IMR-90 (cell line): Measurements from ENCODE around the gene IL17REL. TPM values are rescaled to one million over a fixed set of nuclear protein-coding genes. Genes with fewer than 3 reads are reported as not detected.

Source experiments
- ATAC-seq: fragments of 200-7000 bp; cut with Tn5 transposase; 2 replicates; pipeline ENCODE4 v1.9.1; 2020; ENCODE audit warnings: low read depth, mild to moderate bottlenecking, moderate library complexity
- BruUV-seq: library from RNA; stranded (reverse); fragments of 400-500 nt; replicated peaks from 2 replicates; lab custom pipeline; 2021; lab: Mats Ljungman, UMichigan
- CTCF ChIA-PET: fragments of 300-600 bp; formaldehyde crosslinking; extraction: SDS; loops from one replicate; lab custom pipeline; 2021; ENCODE audit warnings: antibody characterized with exemption; lab: Yijun Ruan, JAX
- POLR2A ChIA-PET: fragments of 300-600 bp; sonication (Branson Sonifier 250); formaldehyde crosslinking; loops from one replicate; lab custom pipeline; 2022; ENCODE audit warnings: antibody characterized with exemption; ENCODE audit not compliant: unreplicated experiment; lab: Charles Lee
- DNase-seq: peaks from one replicate; pipeline ENCODE4 v3.0.0; 2013
- H2AFZ ChIP-seq: replicated peaks from 2 replicates; pipeline ENCODE3; 2013; ENCODE audit warnings: low read length, mild to moderate bottlenecking; ENCODE audit not compliant: poor library complexity
- H2AK5ac ChIP-seq: 2 replicates; pipeline ENCODE4 v1.6.1; 2013; ENCODE audit warnings: low read depth, low read length, inconsistent platforms
- H2AK9ac ChIP-seq: replicated peaks from 2 replicates; pipeline ENCODE3; 2013; ENCODE audit warnings: mild to moderate bottlenecking, low read depth, low read length, moderate library complexity; ENCODE audit not compliant: poor library complexity
- H2BK120ac ChIP-seq: 2 replicates; pipeline ENCODE4 v1.6.1; 2013; ENCODE audit warnings: low read depth, low read length, inconsistent platforms
- H2BK15ac ChIP-seq: 3 replicates; pipeline ENCODE4 v1.6.1; 2013; ENCODE audit warnings: low read depth, low read length, inconsistent platforms
- H2BK20ac ChIP-seq: 2 replicates; pipeline ENCODE4 v1.6.1; 2013; ENCODE audit warnings: low read depth, mild to moderate bottlenecking, inconsistent platforms, low read length, moderate library complexity
- H2BK5ac ChIP-seq: 2 replicates; pipeline ENCODE4 v1.6.1; 2013; ENCODE audit warnings: mild to moderate bottlenecking, low read depth, low read length, inconsistent platforms; ENCODE audit not compliant: poor library complexity, severe bottlenecking
- H3K14ac ChIP-seq: replicated peaks from 2 replicates; pipeline ENCODE4 v1.6.1; 2013; ENCODE audit warnings: low read depth, low read length, inconsistent platforms
- H3K18ac ChIP-seq: 2 replicates; pipeline ENCODE4 v1.6.1; 2013; ENCODE audit warnings: low read depth, low read length, control low read depth
- H3K23ac ChIP-seq: 2 replicates; pipeline ENCODE4 v1.6.1; 2013; ENCODE audit warnings: low read depth, low read length, inconsistent platforms
- H3K27ac ChIP-seq: 2 replicates; pipeline ENCODE4 v1.5.1; 2013; ENCODE audit warnings: mild to moderate bottlenecking, control low read depth, low read length; ENCODE audit not compliant: insufficient read depth
- H3K27me3 ChIP-seq: 2 replicates; pipeline ENCODE4 v1.6.1; 2013; ENCODE audit warnings: low read length; ENCODE audit not compliant: control insufficient read depth, insufficient read depth
- H3K36me3 ChIP-seq: 2 replicates; pipeline ENCODE4 v1.6.1; 2013; ENCODE audit warnings: low read length, mixed read lengths; ENCODE audit not compliant: control insufficient read depth, insufficient read depth
- H3K4ac ChIP-seq: 2 replicates; pipeline ENCODE4 v1.6.1; 2013; ENCODE audit warnings: low read depth, low read length, inconsistent platforms
- H3K4me1 ChIP-seq: 2 replicates; pipeline ENCODE4 v1.6.1; 2013; ENCODE audit warnings: low read length, mixed read lengths; ENCODE audit not compliant: control insufficient read depth, insufficient read depth
- H3K4me2 ChIP-seq: 2 replicates; pipeline ENCODE4 v1.6.1; 2013; ENCODE audit warnings: low read depth, mild to moderate bottlenecking, control low read depth, low read length, moderate library complexity
- H3K4me3 ChIP-seq: 2 replicates; pipeline ENCODE4 v1.5.1; 2013; ENCODE audit warnings: low read depth, mild to moderate bottlenecking, control low read depth, low read length, moderate library complexity; ENCODE audit not compliant: insufficient read depth
- H3K56ac ChIP-seq: 2 replicates; pipeline ENCODE4 v1.6.1; 2013; ENCODE audit warnings: low read length, inconsistent platforms; ENCODE audit not compliant: insufficient read depth; ENCODE audit errors: extremely low read depth
- H3K79me1 ChIP-seq, 2 experiments: 2 replicates each; pipeline ENCODE4 v1.6.1; 2013; ENCODE audit warnings: low read length in 2 of 2, inconsistent platforms in 1 of 2, low read depth in 1 of 2
- H3K9ac ChIP-seq: 2 replicates; pipeline ENCODE4 v1.6.1; 2013; ENCODE audit warnings: low read depth, low read length, control low read depth
- H3K9me1 ChIP-seq: 2 replicates; pipeline ENCODE4 v1.6.1; 2013; ENCODE audit warnings: low read length, inconsistent platforms; ENCODE audit not compliant: insufficient read depth
- H3K9me3 ChIP-seq: 2 replicates; pipeline ENCODE4 v1.6.1; 2013; ENCODE audit warnings: low read length; ENCODE audit not compliant: control insufficient read depth, insufficient read depth
- H4K20me1 ChIP-seq: 2 replicates; pipeline ENCODE4 v1.6.1; 2013; ENCODE audit warnings: low read length, inconsistent platforms; ENCODE audit not compliant: insufficient read depth
- H4K5ac ChIP-seq: 2 replicates; pipeline ENCODE4 v1.6.1; 2013; ENCODE audit warnings: mild to moderate bottlenecking, low read depth, low read length, control low read depth
- H4K8ac ChIP-seq, 2 experiments: 2 replicates each; pipeline ENCODE4 v1.6.1; 2013; ENCODE audit warnings: low read depth in 2 of 2, low read length in 2 of 2, control low read depth in 1 of 2, inconsistent platforms in 1 of 2
- H4K91ac ChIP-seq: 2 replicates; pipeline ENCODE4 v1.6.1; 2013; ENCODE audit warnings: low read depth, low read length, inconsistent platforms; ENCODE audit not compliant: insufficient read depth
- BHLHE40 ChIP-seq: fragments of 150-350 bp; IDR thresholded peaks from 2 replicates; pipeline ENCODE4 v1.6.1; 2016; ENCODE audit warnings: mild to moderate bottlenecking, low read depth, low read length
- CEBPB ChIP-seq: IDR thresholded peaks from 2 replicates; pipeline ENCODE4 v1.6.1; 2012; ENCODE audit warnings: low read depth, low read length, improper control_type of control experiment
- CHD1 ChIP-seq: IDR thresholded peaks from 2 replicates; pipeline ENCODE4 v1.6.1; 2012; ENCODE audit warnings: low read depth, low read length, improper control_type of control experiment
- CTCF ChIP-seq: conservative IDR thresholded peaks from 2 replicates; pipeline ENCODE4 v1.5.1; 2012; ENCODE audit warnings: mild to moderate bottlenecking, low read depth, low read length, improper control_type of control experiment
- ELK1 ChIP-seq: fragments of 150-350 bp; IDR thresholded peaks from 2 replicates; pipeline ENCODE4 v1.6.1; 2016; ENCODE audit warnings: low read depth, mild to moderate bottlenecking, low read length, moderate library complexity, borderline replicate concordance
- FOS ChIP-seq: fragments of 150-350 bp; IDR thresholded peaks from 2 replicates; pipeline ENCODE4 v1.6.1; 2016; ENCODE audit warnings: low read depth, low read length
- MAFK ChIP-seq: IDR thresholded peaks from 2 replicates; pipeline ENCODE4 v1.6.1; 2012; ENCODE audit warnings: low read depth, low read length, improper control_type of control experiment
- MAZ ChIP-seq: IDR thresholded peaks from 2 replicates; pipeline ENCODE4 v1.6.1; 2012; ENCODE audit warnings: low read depth, mild to moderate bottlenecking, low read length, improper control_type of control experiment, moderate library complexity, borderline replicate concordance
- MXI1 ChIP-seq: IDR thresholded peaks from 2 replicates; pipeline ENCODE4 v1.6.1; 2012; ENCODE audit warnings: low read depth, mild to moderate bottlenecking, low read length, moderate library complexity, borderline replicate concordance
- NFE2L2 ChIP-seq: fragments of 150-350 bp; IDR thresholded peaks from 2 replicates; pipeline ENCODE4 v1.6.1; 2016; ENCODE audit warnings: low read depth, mild to moderate bottlenecking, low read length
- RCOR1 ChIP-seq: IDR thresholded peaks from 2 replicates; pipeline ENCODE4 v1.6.1; 2012; ENCODE audit warnings: mild to moderate bottlenecking, low read length, improper control_type of control experiment; ENCODE audit not compliant: insufficient replicate concordance
- RFX5 ChIP-seq: IDR thresholded peaks from 2 replicates; pipeline ENCODE4 v1.8.0; 2012; ENCODE audit warnings: low read depth, mild to moderate bottlenecking, low read length, moderate library complexity
- SMC3 ChIP-seq: fragments of 150-350 bp; IDR thresholded peaks from 2 replicates; pipeline ENCODE4 v1.6.1; 2016; ENCODE audit warnings: low read depth, mild to moderate bottlenecking, antibody characterized with exemption, low read length, moderate library complexity
- USF2 ChIP-seq: fragments of 150-350 bp; IDR thresholded peaks from 2 replicates; pipeline ENCODE4 v1.6.1; 2017; ENCODE audit warnings: mild to moderate bottlenecking, antibody characterized with exemption, low read length, low read depth
- WGBS, 2 experiments: methylation state at CpG; one replicate each; pipeline versions ENCODE4 v1.1.5 to v1.1.7; 2013; ENCODE audit warnings: missing lambda C conversion rate in 2 of 2; ENCODE audit not compliant: insufficient read length in 1 of 2; ENCODE audit errors: extremely low coverage in 2 of 2; 5-methylcytosine and 5-hydroxymethylcytosine counted together
- dilution Hi-C: fragments of 300-500 bp; cut with HindIII; formaldehyde crosslinking; loops from one replicate; pipeline ENCODE4 v1.14.3; 2018; ENCODE audit warnings: low sequenced_read_pairs; ENCODE audit not compliant: unreplicated experiment
- in situ Hi-C: fragments of 300-500 bp; cut with MboI; formaldehyde crosslinking; loops from 3 replicates; pipeline ENCODE4 v1.14.3; 2019; ENCODE audit warnings: low sequenced_read_pairs, inconsistent platforms, mixed read lengths
- intact Hi-C: fragments of 100-400 bp; cut with micrococcal nuclease; formaldehyde crosslinking; loops from 2 replicates; pipeline ENCODE4 v1.10.0; 2022
- polyA plus RNA-seq, 3 experiments: library from polyadenylated mRNA; depleted of rRNA; stranded (reverse); fragments of >200 nt; gene quantifications; 2 replicates each; pipeline ENCODE4 v1.2.3, GENCODE V29; 2012; ENCODE audit warnings: low replicate concordance in 1 of 3
- total RNA-seq: library from RNA; depleted of rRNA; stranded (reverse); fragments of >200 nt; gene quantifications from 2 replicates; pipeline ENCODE4 v1.2.3, GENCODE V29; 2012

IL17REL gene
- total and polyA plus RNA-seq, 2 of the 4 experiments (the other 2 are of a cell fraction) = not detected

GRCh38 chr22:50008151-50009040 is 4.2 kb downstream of the IL17REL start:
- Histone ChIP-seq H4K91ac (no peak overlapping the region), H2BK15ac (no peak overlapping the region), H3K4me3 (no peak overlapping the region), H3K4ac (no peak overlapping the region), H3K9ac (no peak overlapping the region), H2AK9ac (no peak overlapping the region), H2AK5ac (no peak overlapping the region), H3K18ac (no peak overlapping the region), H3K27ac (no peak overlapping the region), H2BK5ac (no peak overlapping the region), H3K23ac (no peak overlapping the region), H3K4me2 (no peak overlapping the region), H3K79me1 (no peaks in the 10 kb centered on the region), H2BK20ac (no peak overlapping the region), H3K27me3 (peaks cover 41% of the 10 kb centered on the region), H2AFZ (peak overlapping the region; percentile 32), H4K5ac (no peak overlapping the region), H3K9me1 (no peaks in the 10 kb centered on the region), H3K9me3 (no peaks in the 10 kb centered on the region; the same call in 1 of the 2 replicates), H2BK120ac (no peak overlapping the region), H4K20me1 (no peaks in the 10 kb centered on the region), H3K56ac (no peak overlapping the region), H3K14ac (no peak overlapping the region), H4K8ac (no peak overlapping the region), H3K4me1 (no peaks in the 10 kb centered on the region), H3K36me3 (no peaks in the 10 kb centered on the region)
- CTCF ChIA-PET = no interaction called here
- in situ Hi-C loops = no loop called here
- dilution Hi-C loops = no loop called here
- POLR2A ChIA-PET = no interaction called here
- 70% methylated on average over 10 of the region's 24 CpGs; no CpG with 5 or more reads in 1 of the 2 experiments for WGBS, 2 experiments
- DNase-seq (no peak), ATAC-seq (no peak)
- intact Hi-C loops = no loop called here
- no TSS peak for BruUV-seq
- TF ChIP-seq MAZ (no peak), ELK1 (no peak), MXI1 (no peak), RCOR1 (no peak), MAFK (no peak), CEBPB (no peak), FOS (no peak), CTCF (no peak), RFX5 (no peak), SMC3 (no peak), NFE2L2 (no peak), BHLHE40 (no peak), USF2 (no peak), CHD1 (no peak)
